Transverse colon (tissue), 4 donors: ENCODE data around the gene DCAF10. TPM values are rescaled to one million over a fixed set of nuclear protein-coding genes. Genes with fewer than 3 reads are reported as not detected.
"Not testable (repeated sequence)": the region's sequence is repeated elsewhere in the genome, so short reads cannot be mapped to it uniquely, and the experiment has no call there.

Experiments used
- DNase-seq: peaks from one replicate; pipeline ENCODE4 v3.0.0-alpha.2; 2019
- H3K27ac ChIP-seq, 4 donors: fragments of 200-600 bp; sonication (generic); 2 replicates each; pipeline ENCODE4 v1.5.1; 2016 to 2018; ENCODE audit warnings: inconsistent platforms in 4 of 4
- H3K27me3 ChIP-seq: fragments of 200-600 bp; sonication (generic); 2 replicates; pipeline ENCODE4 v1.5.1; 2017; ENCODE audit warnings: inconsistent platforms
- H3K36me3 ChIP-seq, 4 donors: fragments of 200-600 bp; sonication (generic); 2 replicates each; pipeline ENCODE4 v1.5.1; 2017 to 2019; ENCODE audit warnings: inconsistent platforms in 4 of 4
- H3K4me1 ChIP-seq, 4 donors: fragments of 200-600 bp; sonication (generic); 2 replicates each; pipeline ENCODE4 v1.5.1; 2017 to 2020; ENCODE audit warnings: inconsistent platforms in 4 of 4
- H3K4me3 ChIP-seq, 4 donors: fragments of 200-600 bp; sonication (generic); 1 replicate in 1 of 4; 2 replicates in 3 of 4; pipeline versions ENCODE4 v1.5.1 to v1.6.1; 2017 to 2019; ENCODE audit warnings: inconsistent platforms in 4 of 4
- H3K9me3 ChIP-seq, 2 donors: fragments of 200-600 bp; sonication (generic); 2 replicates each; pipeline ENCODE4 v1.5.1; 2017 to 2019; ENCODE audit warnings: inconsistent platforms in 2 of 2
- CTCF ChIP-seq, 5 experiments: fragments of 200-600 bp in 3 of 5; fragments of 450-650 bp in 2 of 5; sonication (generic) in 3 of 5; IDR thresholded peaks; 1 replicate in 2 of 5; 2 replicates in 3 of 5; pipeline ENCODE4 v1.5.1; 2016 to 2017; ENCODE audit warnings: antibody characterized with exemption in 5 of 5, inconsistent platforms in 3 of 5, mild to moderate bottlenecking in 2 of 5, moderate library complexity in 1 of 5
- EP300 ChIP-seq: sonication (generic); formaldehyde crosslinking; IDR thresholded peaks from one replicate; pipeline ENCODE4 v1.6.1; 2017; ENCODE audit warnings: antibody characterized with exemption, low read depth
- POLR2A ChIP-seq: fragments of 450-650 bp; IDR thresholded peaks from one replicate; pipeline ENCODE4 v1.6.1; 2016; ENCODE audit warnings: antibody characterized with exemption, mild to moderate bottlenecking, moderate library complexity
- POLR2AphosphoS5 ChIP-seq, 3 donors: sonication (generic); formaldehyde crosslinking; IDR thresholded peaks; one replicate each; pipeline ENCODE4 v1.6.1; 2016; ENCODE audit warnings: antibody characterized with exemption in 3 of 3
- WGBS, 2 donors: methylation state at CpG; one replicate each; pipeline ENCODE4 v1.1.5; 2018; ENCODE audit warnings: low coverage in 1 of 2; 5-methylcytosine and 5-hydroxymethylcytosine counted together
- in situ Hi-C, 4 donors: fragments of 200-750 bp; cut with MboI; loops; one replicate each; pipeline versions ENCODE4 v1.15.0 to v1.15.1; 2017; ENCODE audit warnings: low sequenced_read_pairs in 3 of 4, low pct_ligation_motif_present in 1 of 4, low pct_unique_long_range_greater_than_20kb in 1 of 4
- intact Hi-C: fragments of 100-400 bp; cut with DNase I; formaldehyde crosslinking; loops from one replicate; pipeline ENCODE4 v1.15.1; 2023; ENCODE audit warnings: low total_unique reads
- total RNA-seq, 4 donors: library from RNA; depleted of rRNA; stranded (reverse); fragments of >200 nt; gene quantifications; one replicate each; pipeline ENCODE4 v1.1.0, GENCODE V29; 2016

The DCAF10 gene
- total RNA-seq, 4 donors from 2014 or later: 12.0 to 493 (median 34.2) TPM

- TF ChIP-seq EP300 (no peak), POLR2AphosphoS5 (IDR thresholded peaks at IDR 0.05) (no peak), POLR2A (no peak), CTCF (IDR thresholded peaks at IDR 0.05) (no peak)
- Histone ChIP-seq H3K27me3 (no peaks in the 10 kb centered on the region), H3K4me3 (no peak overlapping the region), H3K27ac (no peak overlapping the region), H3K36me3 (peaks cover 0 to 8% (median 0%) of the 10 kb centered on the region in 4 donors), H3K9me3 (no peaks in the 10 kb centered on the region), H3K4me1 (no peaks in the 10 kb centered on the region)
- intact Hi-C loops: no loop called here
- in situ Hi-C loops: loop anchor here in 1 of 4 donors (25.0 kb wide), 1 partner anchor 98 kb away; the partner anchor contains the start of gene FRMPD1
- DNase-seq: no peak
- WGBS, 2 donors: 84 to 89% methylated on average over 7 of the region's 7 CpGs
These were observed 40.0 kb upstream of the DCAF10 start for GRCh38 chr9:37760416-37761161.

DNA sequence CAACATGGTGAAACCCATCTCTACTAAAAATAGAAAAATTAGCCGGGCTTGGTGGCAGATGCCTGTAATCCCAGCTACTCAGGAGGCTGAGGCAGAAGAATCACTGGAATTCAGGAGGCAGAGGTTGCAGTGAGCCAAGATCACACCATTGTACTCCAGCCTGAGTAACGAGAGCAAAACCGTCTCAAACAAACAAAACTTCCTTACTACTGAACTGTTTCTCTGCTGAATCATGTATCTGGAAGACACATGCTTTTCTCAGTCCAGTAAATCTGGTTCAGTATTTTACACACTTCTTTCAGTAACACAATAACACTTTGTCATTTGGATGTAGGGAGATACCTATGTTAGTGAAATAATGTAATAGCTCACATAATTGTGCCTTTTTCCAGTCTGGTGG lies 39.1 kb upstream of the DCAF10 start:
- in situ Hi-C loops: loop anchor here in 1 of 4 donors (25.0 kb wide), 1 partner anchor 99 kb away; the partner anchor contains the start of gene FRMPD1
- Histone ChIP-seq H3K27ac (no peak overlapping the region), H3K9me3 (no peaks in the 10 kb centered on the region), H3K27me3 (no peaks in the 10 kb centered on the region), H3K4me1 (no peaks in the 10 kb centered on the region), H3K4me3 (no peak overlapping the region), H3K36me3 (peaks cover 0 to 8% (median 0%) of the 10 kb centered on the region in 4 donors)
- no peak for DNase-seq
- intact Hi-C loops: no loop called here
- 60 to 68% methylated on average over 1 to 3 of the region's 3 CpGs for WGBS, 2 donors
- TF ChIP-seq POLR2A: no peak
- TF ChIP-seq EP300: no peak
- TF ChIP-seq CTCF (IDR thresholded peaks at IDR 0.05): no peak
- no peak for TF ChIP-seq POLR2AphosphoS5 (IDR thresholded peaks at IDR 0.05)

- DNase-seq, H3K4me3 ChIP-seq, H3K9me3 ChIP-seq, H3K4me1 ChIP-seq, H3K27me3 ChIP-seq, intact Hi-C loops, H3K27ac ChIP-seq: not testable (repeated sequence)
- peaks cover 0 to 14% (median under 1%) of the 10 kb centered on the region in 4 donors for H3K36me3 ChIP-seq
- WGBS, 2 donors: 83 to 100% methylated on average over 4 to 6 of the region's 6 CpGs
- in situ Hi-C loops: loop anchor here in 1 of 4 donors (25.0 kb wide), 1 partner anchor 103 kb away; the partner anchor contains the start of gene FRMPD1
These were observed 35.3 kb upstream of the DCAF10 start for GRCh38 chr9:37765263-37765662.

- H3K36me3 ChIP-seq: peaks cover 0 to 21% (median 4%) of the 10 kb centered on the region in 4 donors
- H3K4me1 ChIP-seq: no peaks in the 10 kb centered on the region
- in situ Hi-C loops: loop anchor here in 1 of 4 donors (25.0 kb wide), 1 partner anchor 107 kb away; the partner anchor contains the start of gene FRMPD1
These were observed 31.3 kb upstream of the DCAF10 start for GRCh38 chr9:37769306-37769705.

More at GRCh38 chr9:37769306-37769705, 31.3 kb upstream of the DCAF10 start:
- no peaks in the 10 kb centered on the region for H3K27me3 ChIP-seq
- 82 to 86% methylated on average over 3 to 5 of the region's 5 CpGs for WGBS, 2 donors
- H3K9me3 ChIP-seq: no peaks in the 10 kb centered on the region
- TF ChIP-seq POLR2A (no peak), POLR2AphosphoS5 (IDR thresholded peaks at IDR 0.05) (no peak), CTCF (IDR thresholded peaks at IDR 0.05) (no peak), EP300 (no peak)
- DNase-seq: no peak
- intact Hi-C loops: no loop called here
- no peak overlapping the region for H3K27ac ChIP-seq
- no peak overlapping the region for H3K4me3 ChIP-seq
